OCI-LY7 (cell line): Measurements from ENCODE around the gene RBSN. TPM values are rescaled to one million over a fixed set of nuclear protein-coding genes. Genes with fewer than 3 reads are reported as not detected.

Source experiments
- BruUV-seq: library from RNA; stranded (reverse); fragments of 400-500 nt; replicated peaks from 2 replicates; lab custom pipeline; 2021; lab: Mats Ljungman, UMichigan
- CTCF ChIA-PET: fragments of 300-600 bp; sonication (Branson Sonifier 250); formaldehyde crosslinking; loops from one replicate; lab custom pipeline; 2022; ENCODE audit warnings: antibody characterized with exemption; ENCODE audit not compliant: unreplicated experiment; lab: Charles Lee
- POLR2A ChIA-PET: fragments of 300-600 bp; sonication (Branson Sonifier 250); formaldehyde crosslinking; loops from one replicate; lab custom pipeline; 2022; ENCODE audit warnings: antibody characterized with exemption; lab: Charles Lee
- DNase-seq: peaks from one replicate; pipeline ENCODE4 v3.0.0-alpha.2; 2015; ENCODE audit warnings: low spot score
- H2AFZ ChIP-seq: fragments of 200-600 bp; sonication (generic), shearing (Covaris generic); 2 replicates; pipeline ENCODE4 v1.6.1; 2014; ENCODE audit warnings: mild to moderate bottlenecking, antibody characterized with exemption, low read length, moderate library complexity
- H3K27ac ChIP-seq: fragments of 200-600 bp; sonication (generic); 2 replicates; pipeline ENCODE4 v1.5.1; 2014; ENCODE audit warnings: mixed run types, low read depth, mild to moderate bottlenecking, moderate library complexity, low read length, inconsistent platforms; ENCODE audit not compliant: poor library complexity, severe bottlenecking
- H3K36me3 ChIP-seq: fragments of 200-600 bp; sonication (generic); 2 replicates; pipeline ENCODE4 v1.6.1; 2014; ENCODE audit warnings: mild to moderate bottlenecking, antibody characterized with exemption, low read length, moderate library complexity, mixed read lengths; ENCODE audit not compliant: insufficient read depth
- H3K4me1 ChIP-seq: fragments of 200-600 bp; sonication (generic); 2 replicates; pipeline ENCODE4 v1.5.1; 2014; ENCODE audit warnings: mild to moderate bottlenecking, low read length; ENCODE audit not compliant: insufficient read depth, poor library complexity, severe bottlenecking
- H3K4me2 ChIP-seq: fragments of 200-600 bp; sonication (generic); 2 replicates; pipeline ENCODE4 v1.6.1; 2014; ENCODE audit warnings: mild to moderate bottlenecking, low read length
- H3K4me3 ChIP-seq: fragments of 200-600 bp; sonication (generic); 2 replicates; pipeline ENCODE4 v1.5.1; 2014; ENCODE audit warnings: mild to moderate bottlenecking, low read depth, low read length; ENCODE audit not compliant: poor library complexity, severe bottlenecking
- H3K79me2 ChIP-seq: fragments of 200-600 bp; sonication (generic); 2 replicates; pipeline ENCODE4 v1.6.1; 2016; ENCODE audit warnings: low read depth, mild to moderate bottlenecking, low read length, moderate library complexity, mixed read lengths; ENCODE audit not compliant: insufficient read depth
- H3K9me2 ChIP-seq: fragments of 200-600 bp; sonication (generic); 2 replicates; pipeline ENCODE4 v1.6.1; 2016; ENCODE audit warnings: mild to moderate bottlenecking, low read length, mixed read lengths; ENCODE audit not compliant: insufficient read depth
- H3K9me3 ChIP-seq: fragments of 200-600 bp; sonication (generic); 2 replicates; pipeline ENCODE4 v1.6.1; 2014; ENCODE audit warnings: mild to moderate bottlenecking, mixed run types, low read length, mixed read lengths
- H4K20me1 ChIP-seq: fragments of 200-600 bp; sonication (generic); 2 replicates; pipeline ENCODE4 v1.6.1; 2014; ENCODE audit warnings: mild to moderate bottlenecking, antibody characterized with exemption, low read length, moderate library complexity, mixed read lengths; ENCODE audit not compliant: insufficient read depth
- CTCF ChIP-seq: fragments of 200-600 bp; sonication (generic); conservative IDR thresholded peaks from 2 replicates; pipeline ENCODE4 v1.5.1; 2014; ENCODE audit warnings: mild to moderate bottlenecking, antibody characterized with exemption, low read length, moderate library complexity, mixed read lengths
- EZH2phosphoT487 ChIP-seq: fragments of 200-600 bp; sonication (generic); IDR thresholded peaks from 2 replicates; pipeline ENCODE4 v1.6.1; 2018; ENCODE audit warnings: low read depth, borderline replicate concordance, mild to moderate bottlenecking, mixed run types, antibody characterized with exemption, low read length, moderate library complexity, mixed read lengths
- intact Hi-C: fragments of 100-400 bp; cut with micrococcal nuclease; formaldehyde crosslinking; loops from one replicate; pipeline ENCODE4 v1.10.0; 2022; ENCODE audit not compliant: unreplicated experiment
- total RNA-seq, 2 experiments: library from RNA; depleted of rRNA in 1 of 2; stranded (reverse); fragments of >200 nt in 1 of 2; shearing (Covaris generic) in 1 of 2; gene quantifications; 2 replicates each; pipeline ENCODE4 v1.2.3, GENCODE V29; 2014 to 2022

RBSN gene
- total RNA-seq, 2 experiments from 2014 or later, result 13.3 to 21.4 TPM

GRCh38 chr3:15042936-15043335 lies 56.0 kb downstream of the RBSN start:
- H2AFZ ChIP-seq, result no peak overlapping the region
- no peak for DNase-seq
- CTCF ChIA-PET, result no interaction called here
- intact Hi-C loops, result loop anchor here (5.0 kb wide), 1 partner anchor 116 kb away; no protein-coding TSS in a partner anchor
- peaks cover 5% of the 10 kb centered on the region; the same call in 1 of the 2 replicates for H3K79me2 ChIP-seq
- peaks cover 98% of the 10 kb centered on the region for H3K36me3 ChIP-seq
- H4K20me1 ChIP-seq, result peaks cover 6% of the 10 kb centered on the region; the same call in 1 of the 2 replicates
- H3K27ac ChIP-seq, result no peak overlapping the region
- H3K4me2 ChIP-seq, result no peak overlapping the region
- BruUV-seq, result no TSS peak
- no peak for TF ChIP-seq EZH2phosphoT487
- no peak for TF ChIP-seq CTCF
- H3K4me3 ChIP-seq, result no peak overlapping the region
- no peaks in the 10 kb centered on the region for H3K9me2 ChIP-seq
- no peaks in the 10 kb centered on the region for H3K9me3 ChIP-seq
- POLR2A ChIA-PET, result no interaction called here
- peaks cover 20% of the 10 kb centered on the region for H3K4me1 ChIP-seq

GRCh38 chr3:15041950-15042349 lies 57.0 kb downstream of the RBSN start:
- TF ChIP-seq EZH2phosphoT487, result no peak
- no peak for TF ChIP-seq CTCF
- intact Hi-C loops, result loop anchor here (5.0 kb wide), 1 partner anchor 115 kb away; no protein-coding TSS in a partner anchor
- Histone ChIP-seq H2AFZ (no peak overlapping the region), H3K9me2 (no peaks in the 10 kb centered on the region), H3K4me1 (peaks cover 20% of the 10 kb centered on the region), H3K36me3 (peaks cover 98% of the 10 kb centered on the region), H3K4me3 (no peak overlapping the region), H4K20me1 (peaks cover 6% of the 10 kb centered on the region; the same call in 1 of the 2 replicates), H3K4me2 (no peak overlapping the region), H3K79me2 (no peaks in the 10 kb centered on the region), H3K27ac (no peak overlapping the region), H3K9me3 (no peaks in the 10 kb centered on the region)
- BruUV-seq, result no TSS peak
- ChIA-PET POLR2A (no interaction called here), CTCF (no interaction called here)
- DNase-seq, result no peak

GRCh38 chr3:15040844-15041243 lies 58.1 kb downstream of the RBSN start:
- no peak for TF ChIP-seq CTCF
- TF ChIP-seq EZH2phosphoT487, result no peak
- no TSS peak for BruUV-seq

More at GRCh38 chr3:15040844-15041243, 58.1 kb downstream of the RBSN start:
- Histone ChIP-seq H3K4me2 (no peak overlapping the region), H2AFZ (no peak overlapping the region), H3K27ac (no peak overlapping the region), H3K9me2 (no peaks in the 10 kb centered on the region), H4K20me1 (peaks cover 6% of the 10 kb centered on the region; the same call in 1 of the 2 replicates), H3K79me2 (no peaks in the 10 kb centered on the region), H3K36me3 (peaks cover 97% of the 10 kb centered on the region), H3K9me3 (no peaks in the 10 kb centered on the region), H3K4me3 (no peak overlapping the region), H3K4me1 (peaks cover 20% of the 10 kb centered on the region)
- intact Hi-C loops, result loop anchor here (5.0 kb wide), 1 partner anchor 114 kb away; no protein-coding TSS in a partner anchor
- no peak for DNase-seq
- ChIA-PET POLR2A (no interaction called here), CTCF (no interaction called here)
